HepG2 (cell line): Measurements from ENCODE around the gene CNN3. TPM values are rescaled to one million over a fixed set of nuclear protein-coding genes. Genes with fewer than 3 reads are reported as not detected.

Source experiments
- HMGA1 ChIP-seq: sonication (generic); formaldehyde crosslinking; conservative IDR thresholded peaks from 2 replicates; pipeline ENCODE4 v1.4.0; 2020; ENCODE audit warnings: missing genetic modification reagents
- PCBP2 ChIP-seq: fragments of 200-400 bp; formaldehyde crosslinking; optimal IDR thresholded peaks from 2 replicates; pipeline ENCODE3; 2018; ENCODE audit warnings: low read length, low read depth; ENCODE audit not compliant: poor library complexity, severe bottlenecking
- PTBP1 ChIP-seq: fragments of 200-400 bp; formaldehyde crosslinking; IDR thresholded peaks from 2 replicates; pipeline ENCODE4 v1.6.1; 2018; ENCODE audit warnings: low read length, low read depth; ENCODE audit not compliant: poor library complexity, severe bottlenecking
- ZFP36L1 ChIP-seq: sonication (generic); formaldehyde crosslinking; IDR thresholded peaks from 2 replicates; pipeline ENCODE4 v1.8.0; 2022; ENCODE audit warnings: mild to moderate bottlenecking, missing genetic modification reagents, moderate library complexity
- ZFX ChIP-seq: sonication (generic); formaldehyde crosslinking; IDR thresholded peaks from 2 replicates; pipeline ENCODE4 v1.4.0; 2020; ENCODE audit warnings: mild to moderate bottlenecking, low read depth, missing genetic modification reagents, moderate library complexity
- polyA plus RNA-seq, 8 experiments: library from polyadenylated mRNA; depleted of rRNA in 3 of 8; stranded (reverse) in 7 of 8; unstranded in 1 of 8; fragments of >200 nt; fragmentation: Illumina TruSeq in 4 of 8; extraction: Trizol in 4 of 8; gene quantifications; 2 replicates each; pipeline versions ENCODE4 v1.2.1 to v1.2.3, GENCODE V29; 2011 to 2016; ENCODE audit warnings: low read depth in 4 of 8, missing spikeins in 1 of 8, mixed read lengths in 1 of 8; ENCODE audit not compliant: insufficient read depth in 1 of 8
- total RNA-seq, 5 experiments: library from RNA; depleted of rRNA; stranded (reverse); fragments of >200 nt; fragmentation: Illumina TruSeq; extraction: Trizol; gene quantifications; 2 replicates each; pipeline ENCODE4 v1.2.3, GENCODE V29; 2016; ENCODE audit warnings: low read depth in 1 of 5
- TF ChIP-seq, protein P1 (sequence below): sonication (generic); formaldehyde crosslinking; IDR thresholded peaks from 2 replicates; pipeline ENCODE4 v1.9.0; 2021; ENCODE audit warnings: missing genetic modification reagents, borderline replicate concordance
- TF ChIP-seq, protein P2 (sequence below): IDR thresholded peaks from 2 replicates; pipeline ENCODE4 v1.6.1; 2012; ENCODE audit warnings: low read depth, low read length, improper control_type of control experiment
- TF ChIP-seq, protein P3 (sequence below): sonication (generic); formaldehyde crosslinking; IDR thresholded peaks from 2 replicates; pipeline ENCODE4 v1.4.0; 2020; ENCODE audit warnings: mild to moderate bottlenecking, missing genetic modification reagents, borderline replicate concordance

The CNN3 gene
- total and polyA plus RNA-seq, 2 of the 13 experiments (the other 11 are each of a cell fraction or from before 2014, with no cell fraction given): 113 to 223 TPM

DNA sequence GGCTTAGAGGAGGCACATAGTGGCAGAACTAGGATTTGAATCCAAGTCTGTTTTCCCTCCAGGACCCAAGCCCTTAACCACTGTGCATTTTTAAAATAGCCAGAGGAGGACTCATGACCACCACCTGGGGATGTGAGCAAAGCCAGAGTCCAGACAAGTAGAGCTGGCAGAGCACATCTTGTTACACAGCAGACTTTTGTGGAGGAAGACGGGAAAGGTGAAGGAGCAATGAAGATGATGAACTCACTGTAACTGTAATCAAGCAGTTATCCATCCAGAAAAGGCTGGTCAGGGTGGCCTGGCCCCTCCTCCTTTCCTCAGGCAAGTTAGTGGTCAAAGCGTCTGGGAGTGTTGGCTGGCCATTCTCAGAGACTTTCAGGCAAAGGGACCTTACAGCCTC, 55.9 kb downstream of the CNN3 start (continued):
- TF ChIP-seq, protein P1, sequence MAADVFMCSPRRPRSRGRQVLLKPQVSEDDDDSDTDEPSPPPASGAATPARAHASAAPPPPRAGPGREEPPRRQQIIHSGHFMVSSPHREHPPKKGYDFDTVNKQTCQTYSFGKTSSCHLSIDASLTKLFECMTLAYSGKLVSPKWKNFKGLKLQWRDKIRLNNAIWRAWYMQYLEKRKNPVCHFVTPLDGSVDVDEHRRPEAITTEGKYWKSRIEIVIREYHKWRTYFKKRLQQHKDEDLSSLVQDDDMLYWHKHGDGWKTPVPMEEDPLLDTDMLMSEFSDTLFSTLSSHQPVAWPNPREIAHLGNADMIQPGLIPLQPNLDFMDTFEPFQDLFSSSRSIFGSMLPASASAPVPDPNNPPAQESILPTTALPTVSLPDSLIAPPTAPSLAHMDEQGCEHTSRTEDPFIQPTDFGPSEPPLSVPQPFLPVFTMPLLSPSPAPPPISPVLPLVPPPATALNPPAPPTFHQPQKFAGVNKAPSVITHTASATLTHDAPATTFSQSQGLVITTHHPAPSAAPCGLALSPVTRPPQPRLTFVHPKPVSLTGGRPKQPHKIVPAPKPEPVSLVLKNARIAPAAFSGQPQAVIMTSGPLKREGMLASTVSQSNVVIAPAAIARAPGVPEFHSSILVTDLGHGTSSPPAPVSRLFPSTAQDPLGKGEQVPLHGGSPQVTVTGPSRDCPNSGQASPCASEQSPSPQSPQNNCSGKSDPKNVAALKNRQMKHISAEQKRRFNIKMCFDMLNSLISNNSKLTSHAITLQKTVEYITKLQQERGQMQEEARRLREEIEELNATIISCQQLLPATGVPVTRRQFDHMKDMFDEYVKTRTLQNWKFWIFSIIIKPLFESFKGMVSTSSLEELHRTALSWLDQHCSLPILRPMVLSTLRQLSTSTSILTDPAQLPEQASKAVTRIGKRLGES (CRISPR knock-in tag): no peak
- TF ChIP-seq, protein P2, sequence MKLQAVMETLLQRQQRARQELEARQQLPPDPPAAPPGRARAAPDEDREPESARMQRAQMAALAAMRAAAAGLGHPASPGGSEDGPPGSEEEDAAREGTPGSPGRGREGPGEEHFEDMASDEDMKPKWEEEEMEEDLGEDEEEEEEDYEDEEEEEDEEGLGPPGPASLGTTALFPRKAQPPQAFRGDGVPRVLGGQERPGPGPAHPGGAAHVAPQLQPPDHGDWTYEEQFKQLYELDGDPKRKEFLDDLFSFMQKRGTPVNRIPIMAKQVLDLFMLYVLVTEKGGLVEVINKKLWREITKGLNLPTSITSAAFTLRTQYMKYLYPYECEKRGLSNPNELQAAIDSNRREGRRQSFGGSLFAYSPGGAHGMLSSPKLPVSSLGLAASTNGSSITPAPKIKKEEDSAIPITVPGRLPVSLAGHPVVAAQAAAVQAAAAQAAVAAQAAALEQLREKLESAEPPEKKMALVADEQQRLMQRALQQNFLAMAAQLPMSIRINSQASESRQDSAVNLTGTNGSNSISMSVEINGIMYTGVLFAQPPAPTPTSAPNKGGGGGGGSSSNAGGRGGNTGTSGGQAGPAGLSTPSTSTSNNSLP: no peak
- TF ChIP-seq, protein P3, sequence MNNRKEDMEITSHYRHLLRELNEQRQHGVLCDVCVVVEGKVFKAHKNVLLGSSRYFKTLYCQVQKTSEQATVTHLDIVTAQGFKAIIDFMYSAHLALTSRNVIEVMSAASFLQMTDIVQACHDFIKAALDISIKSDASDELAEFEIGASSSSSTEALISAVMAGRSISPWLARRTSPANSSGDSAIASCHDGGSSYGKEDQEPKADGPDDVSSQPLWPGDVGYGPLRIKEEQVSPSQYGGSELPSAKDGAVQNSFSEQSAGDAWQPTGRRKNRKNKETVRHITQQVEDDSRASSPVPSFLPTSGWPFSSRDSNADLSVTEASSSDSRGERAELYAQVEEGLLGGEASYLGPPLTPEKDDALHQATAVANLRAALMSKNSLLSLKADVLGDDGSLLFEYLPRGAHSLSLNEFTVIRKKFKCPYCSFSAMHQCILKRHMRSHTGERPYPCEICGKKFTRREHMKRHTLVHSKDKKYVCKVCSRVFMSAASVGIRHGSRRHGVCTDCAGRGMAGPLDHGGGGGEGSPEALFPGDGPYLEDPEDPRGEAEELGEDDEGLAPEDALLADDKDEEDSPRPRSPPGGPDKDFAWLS: no peak
- TF ChIP-seq PTBP1 (no peak), HMGA1 (no peak), PCBP2 (no peak), ZFX (CRISPR knock-in tag) (no peak), ZFP36L1 (no peak)
